HG02623 (cell line): ENCODE data around the gene PPP1R26.
"Not testable (repeated sequence)": the region's sequence is repeated elsewhere in the genome, so short reads cannot be mapped to it uniquely, and the experiment has no call there.

Experiments
- ATAC-seq: cut with Tn5 transposase; IDR thresholded peaks from one replicate; pipeline ENCODE4 v1.9.1; 2021; ENCODE audit warnings: moderate library complexity; ENCODE audit not compliant: unreplicated experiment

PPP1R26 gene

DNA sequence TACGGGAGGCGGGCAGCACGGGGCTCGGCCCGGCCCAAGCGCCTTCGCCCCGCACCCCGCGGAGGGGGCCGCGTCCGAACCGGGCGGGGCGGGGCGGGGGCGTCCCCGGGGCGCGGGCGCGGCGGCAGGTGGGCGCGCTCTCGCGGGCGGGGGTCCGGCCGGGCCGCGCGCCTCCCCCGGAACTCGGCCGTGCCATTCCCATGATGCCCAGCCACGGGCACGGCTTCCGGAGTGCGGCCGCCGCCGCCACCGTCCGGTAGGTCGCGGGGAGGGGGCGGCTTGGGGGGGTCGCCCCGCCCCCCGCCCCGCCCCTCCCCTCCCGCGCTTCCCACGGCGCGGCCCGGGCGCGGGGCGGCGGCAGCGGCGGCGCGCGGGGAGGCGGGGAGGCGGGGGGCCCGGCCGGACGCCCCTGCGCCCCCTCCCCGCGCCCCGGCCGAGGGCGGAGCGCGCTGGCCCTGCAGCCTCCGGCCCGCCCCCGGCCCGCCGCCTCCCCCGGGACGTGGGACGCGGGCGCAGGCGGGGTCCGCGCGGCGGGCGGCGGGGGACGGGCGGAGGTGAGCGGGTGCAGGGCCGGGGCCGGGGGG is at the start of gene PPP1R26:
Gene PPP1R26, plus strand, starts transcription at position 314 of the 584 bp plus-strand sequence. CDS start 4,729 bp downstream, outside the sequence.
- no peak for ATAC-seq

GRCh38 chr9:135437259-135437658 is 42.3 kb upstream of the PPP1R26 start:
- no peak for ATAC-seq

DNA sequence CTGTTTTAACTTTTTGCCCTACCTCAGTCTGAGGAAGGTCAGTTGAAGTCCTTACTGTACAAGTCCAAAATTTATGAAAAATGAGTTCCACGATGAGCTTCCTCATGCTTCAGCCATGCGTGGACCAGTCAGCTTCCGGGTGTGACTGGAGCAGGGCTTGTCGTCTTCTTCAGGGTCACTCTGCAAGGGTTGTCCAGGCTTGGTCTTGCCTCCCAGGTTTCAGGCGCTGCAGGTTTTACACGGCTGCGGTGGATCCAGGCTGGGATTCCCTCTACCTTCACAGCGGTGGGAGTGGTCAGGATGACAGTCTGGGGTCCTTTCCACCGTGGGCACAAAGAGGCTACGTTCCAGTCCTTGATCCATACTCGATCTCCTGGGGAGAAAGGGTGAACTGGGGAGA is 41.9 kb upstream of the PPP1R26 start:
- ATAC-seq, result not testable (repeated sequence)

GRCh38 chr9:135438581-135439232 is 40.9 kb upstream of the PPP1R26 start:
- ATAC-seq, result not testable (repeated sequence)

DNA sequence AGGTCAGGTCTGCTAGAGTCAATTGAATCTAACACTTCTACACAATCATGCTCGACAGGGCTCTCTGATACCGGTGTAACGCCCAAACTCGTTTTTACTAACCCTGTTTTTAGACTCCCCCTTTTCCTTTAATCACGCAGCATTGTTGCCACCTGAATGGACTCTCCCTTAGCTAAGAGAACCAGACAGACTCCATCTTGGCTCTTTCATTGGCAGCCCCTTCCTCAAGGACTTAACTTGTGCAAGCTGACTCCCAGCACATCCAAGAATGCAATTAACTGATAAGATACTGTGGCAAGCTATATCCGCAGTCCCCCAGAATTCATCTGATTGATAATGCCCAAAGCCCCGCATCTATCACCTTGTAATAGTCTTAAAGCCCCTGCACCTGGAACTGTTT is 40.1 kb upstream of the PPP1R26 start:
- not testable (repeated sequence) for ATAC-seq

DNA sequence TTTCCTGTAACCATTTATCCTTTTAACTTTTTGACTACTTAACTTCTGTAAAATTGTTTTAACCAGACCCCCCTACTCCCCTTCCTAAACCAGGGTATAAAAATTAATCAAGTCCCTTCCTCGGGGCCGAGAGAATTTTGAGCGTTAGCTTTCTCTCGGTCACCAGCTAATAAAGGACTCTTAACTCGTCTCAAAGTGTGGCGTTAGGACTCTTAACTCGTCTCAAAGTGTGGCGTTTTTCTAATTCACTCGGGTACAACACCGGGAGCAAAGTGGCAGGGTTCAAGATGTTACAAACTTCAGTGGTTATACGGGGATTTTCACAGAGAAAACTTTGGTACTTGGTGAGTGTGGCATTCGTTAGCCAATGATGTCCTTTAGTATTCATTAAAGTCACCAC is 39.7 kb upstream of the PPP1R26 start:
- no peak for ATAC-seq

DNA sequence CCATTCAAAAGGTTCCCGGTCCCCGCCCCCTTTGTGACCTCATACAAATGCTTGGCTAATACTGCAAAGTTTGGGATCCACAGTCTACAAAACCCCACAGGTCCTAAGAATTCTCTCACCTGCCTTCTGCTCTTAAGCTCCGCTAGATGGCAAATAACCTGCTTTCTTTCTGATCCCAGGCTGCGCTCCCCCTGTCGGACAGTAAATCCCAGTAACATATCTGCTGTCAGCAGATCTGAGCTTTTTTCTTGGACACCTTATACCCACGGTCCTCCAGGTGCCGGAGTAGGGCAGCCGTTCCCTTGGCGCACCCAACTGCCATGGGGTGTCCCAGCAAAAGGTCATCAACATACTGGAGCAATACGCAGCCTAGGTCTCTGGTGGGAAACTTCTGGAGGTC is 39.0 kb upstream of the PPP1R26 start:
- ATAC-seq, result no peak

GRCh38 chr9:135441105-135442071 is 38.2 kb upstream of the PPP1R26 start:
- not testable (repeated sequence) for ATAC-seq

DNA sequence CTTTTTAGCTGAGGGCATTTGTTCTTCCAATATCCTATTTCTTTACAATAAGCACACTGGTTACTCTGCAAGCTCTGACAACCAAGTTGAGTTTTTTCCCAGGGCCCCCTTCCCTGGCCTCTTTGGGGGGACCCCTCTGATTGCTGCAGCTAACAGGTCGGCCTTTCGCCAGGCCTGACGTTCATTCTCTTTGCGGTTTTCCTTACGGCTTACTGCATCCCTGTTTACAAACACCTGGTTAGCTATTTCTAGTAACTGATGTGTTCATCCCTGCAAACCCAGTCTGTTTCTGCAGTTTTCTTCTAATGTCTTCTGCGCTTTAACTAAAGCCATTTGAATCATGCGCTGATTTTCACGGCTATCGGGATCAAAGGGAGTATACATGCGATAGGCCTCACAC is 37.5 kb upstream of the PPP1R26 start:
- no peak for ATAC-seq

GRCh38 chr9:135443797-135444425 is 35.7 kb upstream of the PPP1R26 start:
- ATAC-seq, result no peak

GRCh38 chr9:135447126-135447525 is 32.5 kb upstream of the PPP1R26 start:
- ATAC-seq, result no peak

DNA sequence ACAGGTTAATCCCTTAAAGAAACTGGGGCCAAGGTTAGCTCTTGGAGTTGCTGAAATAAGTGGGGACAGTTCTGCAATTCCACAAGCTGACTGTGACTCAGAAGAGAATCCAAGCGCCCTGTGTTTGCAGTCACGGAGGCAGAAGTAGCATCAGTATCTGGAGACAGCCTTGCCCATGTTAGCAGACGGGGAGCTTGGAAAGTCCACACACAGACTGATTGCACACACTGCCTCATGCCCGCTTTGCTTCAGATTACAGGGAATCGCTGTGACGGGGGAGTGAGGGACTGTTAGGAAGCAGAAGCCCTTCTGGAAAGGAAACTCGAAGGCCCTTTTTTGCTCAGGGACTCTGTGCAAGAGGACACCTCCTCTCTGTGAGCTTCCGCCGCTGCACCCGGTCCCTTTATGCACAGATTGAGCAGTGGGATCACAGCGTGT is 30.9 kb upstream of the PPP1R26 start:
- ATAC-seq, result no peak

DNA sequence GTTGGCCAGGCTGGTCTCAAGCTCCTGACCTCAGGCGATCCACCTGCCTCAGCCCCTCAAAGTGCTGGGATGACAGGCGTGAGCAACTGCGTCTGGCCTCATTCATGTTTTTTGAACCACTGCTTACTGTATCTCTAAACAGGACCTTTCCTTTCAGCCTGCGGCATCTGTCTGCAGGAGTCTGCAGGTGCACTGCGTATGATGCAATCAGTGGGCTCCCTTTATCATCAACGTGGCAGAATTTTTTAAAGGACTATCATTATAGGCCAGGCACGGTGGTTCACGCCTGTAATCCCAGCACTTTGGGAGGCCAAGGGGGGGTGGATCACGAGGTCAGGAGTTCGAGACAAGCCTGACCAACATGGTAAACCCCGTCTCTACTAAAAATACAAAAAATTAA is 30.1 kb upstream of the PPP1R26 start:
- not testable (repeated sequence) for ATAC-seq

DNA sequence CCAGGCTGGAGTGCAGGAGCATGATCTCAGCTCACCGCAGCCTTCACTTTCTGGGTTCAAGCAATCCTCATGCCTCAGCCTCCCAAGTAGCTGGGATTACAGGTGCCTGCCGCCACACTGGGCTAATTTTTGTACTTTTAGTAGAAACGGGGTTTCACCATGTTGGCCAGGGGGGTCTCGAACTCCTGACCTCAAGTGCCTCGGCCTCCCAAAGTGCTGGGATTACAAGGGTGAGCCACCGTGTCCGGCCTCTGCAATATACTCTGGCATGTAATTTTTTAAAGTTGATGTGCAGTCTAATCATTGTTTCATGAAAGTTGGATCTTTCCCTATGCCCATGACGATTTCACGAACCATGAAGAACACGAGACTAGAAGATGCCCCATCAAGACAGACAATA is 28.6 kb upstream of the PPP1R26 start:
- no peak for ATAC-seq

- ATAC-seq, result not testable (repeated sequence)
Observed at GRCh38 chr9:135451909-135452308, 27.7 kb upstream of the PPP1R26 start.

DNA sequence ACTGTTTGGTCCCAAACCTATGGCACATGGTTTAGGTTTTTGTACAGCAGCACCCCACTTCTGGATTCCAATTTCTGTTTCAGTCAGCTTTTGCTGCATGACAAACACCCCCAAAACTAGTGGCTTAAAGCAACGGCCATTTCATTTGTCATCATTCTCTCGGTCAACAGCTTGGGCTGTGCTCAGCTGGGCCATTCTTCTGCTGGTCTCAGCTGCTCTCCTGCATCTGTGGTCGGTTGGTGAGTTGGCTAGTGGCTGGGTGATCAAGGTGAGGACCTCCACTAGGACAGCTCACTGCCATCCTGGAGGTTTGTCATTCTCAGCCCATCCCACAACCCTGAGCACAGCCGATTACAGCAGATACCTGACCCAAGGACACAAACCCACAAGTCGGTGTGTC is 24.8 kb upstream of the PPP1R26 start:
- no peak for ATAC-seq

DNA sequence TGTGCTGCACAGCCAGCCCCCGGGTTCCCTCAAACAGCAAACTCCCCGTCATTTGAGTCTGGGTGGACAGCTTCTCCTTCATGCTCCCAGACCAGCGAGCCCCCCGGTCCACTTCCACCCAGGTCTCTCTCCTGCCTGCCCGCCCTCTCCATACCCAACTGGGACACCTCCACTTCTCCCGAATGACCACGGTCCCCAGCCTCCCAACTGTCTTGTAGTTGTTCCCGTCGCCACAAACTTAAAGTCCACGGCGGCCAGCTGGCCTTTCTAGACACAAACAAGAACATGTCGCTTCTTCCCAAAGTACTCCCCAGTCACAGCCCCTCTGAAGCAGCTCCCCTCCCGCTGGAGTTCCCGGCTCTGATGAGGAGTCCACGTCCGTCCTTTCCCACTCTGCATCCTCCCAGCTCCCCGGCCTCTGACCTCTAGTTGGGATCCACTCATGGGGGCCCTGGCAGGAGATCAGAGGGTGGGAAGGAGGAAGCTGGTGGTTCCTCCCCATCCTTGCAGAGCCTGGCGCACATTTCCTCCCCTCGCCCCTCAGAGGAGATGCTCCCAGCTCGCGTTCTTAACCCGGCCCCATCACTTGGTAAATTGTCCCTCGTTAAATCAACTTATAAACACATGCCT is 24.1 kb upstream of the PPP1R26 start:
- no peak for ATAC-seq

DNA sequence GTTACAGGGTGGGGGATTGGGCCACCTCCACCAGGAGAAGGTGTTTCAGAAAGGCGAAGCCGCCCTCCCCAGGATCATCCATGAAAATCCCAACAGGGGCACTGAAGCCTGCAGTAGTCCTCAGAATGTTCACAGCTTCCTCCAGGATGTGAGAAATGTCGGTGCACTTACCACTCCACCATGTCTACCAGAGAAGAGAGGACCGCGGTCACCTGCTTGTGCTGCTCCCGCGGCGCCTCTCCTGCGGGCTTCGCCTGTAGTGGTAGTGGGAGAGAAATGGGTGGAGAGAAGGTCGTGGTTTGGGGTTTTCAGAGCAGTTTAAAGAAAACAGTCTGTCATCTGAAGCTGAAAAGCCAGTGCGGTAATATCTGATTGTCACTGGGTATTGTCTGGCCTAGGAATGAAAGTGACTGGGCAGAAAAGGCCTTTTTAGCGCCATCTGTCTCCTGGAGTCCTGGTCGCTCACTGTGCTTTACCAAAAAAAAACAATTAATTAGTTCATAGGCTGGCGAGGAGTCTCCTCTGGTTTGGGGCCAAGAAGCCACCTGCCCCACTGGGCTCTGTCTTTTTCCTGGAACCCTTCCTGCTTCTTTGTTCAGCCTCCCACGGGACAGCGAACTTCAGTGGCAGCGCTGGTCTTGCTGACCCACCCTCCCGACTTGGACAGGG is 23.0 kb upstream of the PPP1R26 start:
- no peak for ATAC-seq

DNA sequence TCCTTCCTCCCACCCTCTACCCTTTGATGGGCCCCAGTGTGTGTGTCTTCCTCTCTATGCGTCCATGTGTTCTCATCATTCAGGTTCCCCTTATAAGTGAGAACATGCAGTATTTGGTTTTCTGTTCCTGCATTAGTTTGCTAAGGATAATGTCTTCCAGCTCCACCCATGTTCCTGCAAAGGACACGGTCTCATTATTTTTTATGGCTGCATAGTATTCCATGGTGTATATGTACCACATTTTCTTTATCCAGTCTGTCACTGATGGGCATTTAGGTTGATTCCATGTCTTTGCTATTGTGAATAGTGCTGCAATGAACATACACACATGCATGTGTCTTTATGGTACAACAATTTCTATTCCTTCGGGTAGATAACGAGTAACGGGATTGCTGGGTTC is 21.1 kb upstream of the PPP1R26 start:
- not testable (repeated sequence) for ATAC-seq

- no peak for ATAC-seq
Observed at GRCh38 chr9:135461936-135462335, 17.6 kb upstream of the PPP1R26 start.
